Spinal cord (tissue), 10 donors: ENCODE data around the gene MYOT. TPM values are rescaled to one million over a fixed set of nuclear protein-coding genes. Genes with fewer than 3 reads are reported as not detected.
A peak's percentile ranks its signal among the peaks of the same experiment; 100 is the strongest.
"Not testable (repeated sequence)": the region's sequence is repeated elsewhere in the genome, so short reads cannot be mapped to it uniquely, and the experiment has no call there.

Experiments used
- DNase-seq, 6 donors: peaks; one replicate each; pipeline versions ENCODE4 v3.0.0 to v3.0.0-alpha.2; 2013 to 2015; ENCODE audit warnings: low spot score in 6 of 6, low read depth in 4 of 6
- H3K27ac ChIP-seq: one replicate; pipeline ENCODE4 v1.5.1; 2013; ENCODE audit warnings: low read depth, low read length, control low read depth
- H3K27me3 ChIP-seq: one replicate; pipeline ENCODE4 v1.6.1; 2013; ENCODE audit warnings: low read length; ENCODE audit not compliant: control insufficient read depth, insufficient read depth
- H3K36me3 ChIP-seq: one replicate; pipeline ENCODE4 v1.6.1; 2013; ENCODE audit warnings: low read length; ENCODE audit not compliant: control insufficient read depth, insufficient read depth
- H3K4me1 ChIP-seq: one replicate; pipeline ENCODE4 v1.6.1; 2013; ENCODE audit warnings: low read length; ENCODE audit not compliant: control insufficient read depth, insufficient read depth
- H3K4me3 ChIP-seq: one replicate; pipeline ENCODE4 v1.5.1; 2013; ENCODE audit warnings: low read depth, low read length, control low read depth
- H3K9me3 ChIP-seq: one replicate; pipeline ENCODE4 v1.6.1; 2013; ENCODE audit warnings: low read length; ENCODE audit not compliant: control insufficient read depth, insufficient read depth
- WGBS: methylation state at CpG from one replicate; pipeline ENCODE4 v1.1.5; 2013; ENCODE audit warnings: missing lambda C conversion rate; ENCODE audit not compliant: insufficient coverage; 5-methylcytosine and 5-hydroxymethylcytosine counted together
- polyA plus RNA-seq, 2 donors: library from polyadenylated mRNA; unstranded; fragments of 120-200 nt; gene quantifications; one replicate each; pipeline ENCODE4 v1.2.1, GENCODE V29; 2013; ENCODE audit not compliant: insufficient read length in 2 of 2
- total RNA-seq, 2 donors: library from RNA; depleted of rRNA in 1 of 2; stranded (reverse); fragments of 120-200 nt in 1 of 2; fragments of >200 nt in 1 of 2; gene quantifications; one replicate each; pipeline versions ENCODE4 v1.2.3 to v1.2.4, GENCODE V29; 2013 to 2014
- donor health status: healthy.

MYOT gene
- total and polyA plus RNA-seq, 4 donors = 3.0 to 8.3 (median 5.9) TPM

GRCh38 chr5:137845472-137845871 is 22.2 kb upstream of the MYOT start:
- DNase-seq = no peak
- H3K27me3 ChIP-seq = no peaks in the 10 kb centered on the region
- H3K27ac ChIP-seq = no peak overlapping the region

GRCh38 chr5:137847687-137848086 is 20.0 kb upstream of the MYOT start:
- DNase-seq = peak in 1 of 6 donors; percentile 16

More at GRCh38 chr5:137845472-137845871, 22.2 kb upstream of the MYOT start:
- H3K9me3 ChIP-seq = no peaks in the 10 kb centered on the region
- H3K36me3 ChIP-seq = no peaks in the 10 kb centered on the region
- no peaks in the 10 kb centered on the region for H3K4me1 ChIP-seq
- H3K4me3 ChIP-seq = no peak overlapping the region

DNA sequence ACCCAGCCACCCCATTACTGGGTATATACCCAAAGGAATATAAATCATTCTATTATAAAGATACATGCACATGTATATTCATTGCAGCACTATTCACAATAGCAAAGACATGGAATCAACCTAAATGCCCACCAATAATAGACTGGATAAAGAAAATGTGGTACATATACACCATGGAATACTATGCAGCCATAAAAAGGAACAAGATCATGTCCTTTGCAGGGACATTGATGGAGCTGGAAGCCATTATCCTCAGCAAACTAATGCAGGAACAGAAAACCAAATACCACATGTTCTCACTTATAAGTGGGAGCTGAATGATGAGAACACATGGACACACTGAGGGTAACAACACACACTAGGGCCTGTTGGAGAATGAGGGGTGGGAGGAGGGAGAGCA is 14.5 kb upstream of the MYOT start:
- H3K36me3 ChIP-seq, H3K27ac ChIP-seq, H3K9me3 ChIP-seq, H3K27me3 ChIP-seq, H3K4me3 ChIP-seq, DNase-seq, H3K4me1 ChIP-seq: not testable (repeated sequence)

More at GRCh38 chr5:137847687-137848086, 20.0 kb upstream of the MYOT start:
- Histone ChIP-seq H3K9me3 (no peaks in the 10 kb centered on the region), H3K4me1 (no peaks in the 10 kb centered on the region), H3K27me3 (no peaks in the 10 kb centered on the region), H3K27ac (no peak overlapping the region), H3K36me3 (no peaks in the 10 kb centered on the region), H3K4me3 (no peak overlapping the region)
- 93% methylated on average over 4 of the region's 6 CpGs for WGBS

DNA sequence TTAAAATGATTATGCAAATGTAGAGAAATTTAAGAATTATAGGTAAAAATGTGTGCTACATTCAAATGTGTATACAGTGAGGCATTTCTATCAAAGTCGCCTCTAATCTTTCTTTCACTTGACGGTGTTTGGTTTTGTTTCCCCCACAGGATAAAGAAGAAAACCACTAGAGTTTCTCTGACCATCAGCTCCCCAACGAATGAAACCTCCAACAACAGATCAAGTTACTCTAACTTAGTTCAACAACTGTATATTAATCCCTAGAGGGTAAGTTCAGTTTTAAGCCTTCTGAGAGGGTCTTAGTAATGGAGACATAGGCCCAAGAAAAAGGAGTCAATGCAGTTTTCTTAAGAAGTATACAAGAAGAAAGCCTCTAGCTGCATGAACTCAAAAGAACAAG is 11.5 kb upstream of the MYOT start:
- H3K27me3 ChIP-seq = no peaks in the 10 kb centered on the region
- no peak overlapping the region for H3K4me3 ChIP-seq
- no peaks in the 10 kb centered on the region for H3K9me3 ChIP-seq
- no peaks in the 10 kb centered on the region for H3K4me1 ChIP-seq
- no peak overlapping the region for H3K27ac ChIP-seq
- no peaks in the 10 kb centered on the region for H3K36me3 ChIP-seq
- WGBS = no CpG with 5 or more reads among the region's 3 CpGs
- DNase-seq = no peak

DNA sequence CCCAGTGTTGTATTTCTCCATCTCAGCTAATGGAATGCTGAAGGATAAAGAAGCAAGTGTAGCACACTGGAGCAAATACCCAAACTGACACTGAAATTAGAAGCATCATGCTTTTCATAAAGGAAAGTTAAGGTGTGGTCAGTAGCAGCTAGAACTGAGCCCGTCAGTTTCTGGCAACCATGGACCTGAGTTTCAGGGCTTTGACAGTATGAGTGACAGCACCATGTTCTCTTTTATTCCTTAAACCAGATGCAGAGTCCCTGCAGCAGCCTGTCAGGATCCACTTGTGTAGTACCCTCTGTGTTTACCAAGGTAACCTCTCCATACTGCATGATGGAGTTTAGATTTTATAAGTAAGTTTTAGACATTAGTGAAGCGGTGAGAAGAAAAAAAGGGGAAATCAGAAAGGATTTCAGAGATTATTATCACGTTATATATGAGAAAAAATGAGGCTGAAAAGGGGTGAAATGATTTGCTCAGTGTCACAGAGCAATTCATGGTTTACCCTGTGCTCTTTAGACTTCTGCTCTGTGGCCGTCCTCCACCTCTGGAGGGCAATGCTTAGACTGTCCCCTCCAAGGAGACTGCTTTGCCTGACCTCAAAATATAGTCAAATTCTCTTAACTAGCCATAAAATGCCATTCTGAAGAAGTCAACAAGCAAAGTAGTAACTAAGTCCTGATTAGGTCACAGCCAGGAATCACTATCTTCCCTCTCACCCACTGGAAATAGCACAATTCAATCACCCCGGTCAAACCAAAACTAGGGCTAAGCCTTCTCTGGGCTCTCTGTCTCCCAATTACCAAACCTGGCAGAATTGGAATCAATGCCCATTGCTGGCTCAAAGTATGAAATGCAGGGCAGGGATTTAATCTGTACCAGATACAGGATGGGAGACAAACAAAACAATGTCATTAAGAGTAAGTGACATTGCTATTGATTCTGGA is 10.5 kb upstream of the MYOT start:
- H3K27ac ChIP-seq = no peak overlapping the region
- no peak overlapping the region for H3K4me3 ChIP-seq
- H3K36me3 ChIP-seq = no peaks in the 10 kb centered on the region
- no peak for DNase-seq
- H3K9me3 ChIP-seq = no peaks in the 10 kb centered on the region
- WGBS = 95% methylated on average over 4 of the region's 5 CpGs
- H3K27me3 ChIP-seq = no peaks in the 10 kb centered on the region
- no peaks in the 10 kb centered on the region for H3K4me1 ChIP-seq

DNA sequence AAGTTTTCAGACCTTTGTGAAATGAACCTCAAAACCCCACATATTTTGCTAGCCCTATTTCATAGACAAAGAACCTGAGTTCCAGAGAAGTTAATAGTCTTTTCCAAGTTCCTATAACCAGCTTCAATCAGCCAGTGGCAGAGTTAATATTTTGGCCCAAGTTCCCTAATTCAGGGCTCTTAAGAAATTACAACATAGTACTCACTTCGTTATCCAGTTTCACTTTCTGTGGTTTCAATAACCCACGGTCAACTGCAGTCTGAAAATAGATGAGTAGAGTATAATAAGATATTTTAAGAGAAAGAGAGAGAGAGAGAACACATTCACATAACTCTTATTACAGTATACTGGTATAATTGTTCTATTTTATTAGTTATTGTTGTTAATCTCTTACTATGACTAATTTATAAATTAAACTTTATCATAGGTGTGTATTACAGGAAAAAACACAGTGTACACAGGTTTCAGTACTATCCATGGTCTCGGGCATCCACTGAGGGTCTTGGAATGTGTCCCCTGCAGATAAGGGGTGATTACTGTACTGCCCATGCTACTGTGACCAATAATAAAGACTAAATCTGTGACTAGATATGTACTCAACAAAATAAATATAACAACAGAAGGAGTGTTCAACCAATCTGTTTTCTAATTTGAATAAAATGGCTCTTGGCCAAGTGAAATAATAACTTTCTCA is 9.3 kb upstream of the MYOT start:
- Histone ChIP-seq H3K27ac (no peak overlapping the region), H3K27me3 (no peaks in the 10 kb centered on the region), H3K9me3 (no peaks in the 10 kb centered on the region), H3K36me3 (no peaks in the 10 kb centered on the region), H3K4me3 (no peak overlapping the region), H3K4me1 (no peaks in the 10 kb centered on the region)
- no peak for DNase-seq
- no CpG with 5 or more reads among the region's 3 CpGs for WGBS

- H3K36me3 ChIP-seq = no peaks in the 10 kb centered on the region
- no peak overlapping the region for H3K27ac ChIP-seq
- no peak overlapping the region for H3K4me3 ChIP-seq
Measured at GRCh38 chr5:137858954-137859353, 8.7 kb upstream of the MYOT start.

DNA sequence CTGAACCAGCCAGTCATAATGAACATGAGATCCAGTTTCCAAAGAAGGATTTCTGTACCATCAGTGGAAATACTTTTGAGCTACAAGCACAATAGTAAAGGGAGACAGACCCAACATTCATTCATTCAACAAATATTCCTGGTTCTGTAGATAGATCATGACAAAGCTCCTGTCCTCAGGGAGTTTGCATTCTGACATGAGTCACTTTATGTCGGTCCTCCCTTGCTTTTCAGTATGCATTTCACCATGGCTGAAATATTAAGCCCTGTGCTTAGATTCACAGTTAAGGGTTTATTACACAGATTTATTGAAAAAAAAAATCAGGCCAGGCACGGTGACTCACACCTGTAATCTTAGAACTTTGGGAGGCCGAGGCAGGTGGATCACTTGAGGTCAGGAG is 5.4 kb upstream of the MYOT start:
- no peaks in the 10 kb centered on the region for H3K4me1 ChIP-seq
- no peaks in the 10 kb centered on the region for H3K36me3 ChIP-seq
- H3K27me3 ChIP-seq = no peaks in the 10 kb centered on the region
- no peak for DNase-seq
- no CpG with 5 or more reads among the region's 3 CpGs for WGBS
- H3K27ac ChIP-seq = no peak overlapping the region
- H3K9me3 ChIP-seq = no peaks in the 10 kb centered on the region
- no peak overlapping the region for H3K4me3 ChIP-seq

More at GRCh38 chr5:137858954-137859353, 8.7 kb upstream of the MYOT start:
- Histone ChIP-seq H3K4me1 (no peaks in the 10 kb centered on the region), H3K9me3 (no peaks in the 10 kb centered on the region), H3K27me3 (no peaks in the 10 kb centered on the region)
- 88% methylated on average over 2 of the region's 5 CpGs for WGBS
- DNase-seq = no peak

DNA sequence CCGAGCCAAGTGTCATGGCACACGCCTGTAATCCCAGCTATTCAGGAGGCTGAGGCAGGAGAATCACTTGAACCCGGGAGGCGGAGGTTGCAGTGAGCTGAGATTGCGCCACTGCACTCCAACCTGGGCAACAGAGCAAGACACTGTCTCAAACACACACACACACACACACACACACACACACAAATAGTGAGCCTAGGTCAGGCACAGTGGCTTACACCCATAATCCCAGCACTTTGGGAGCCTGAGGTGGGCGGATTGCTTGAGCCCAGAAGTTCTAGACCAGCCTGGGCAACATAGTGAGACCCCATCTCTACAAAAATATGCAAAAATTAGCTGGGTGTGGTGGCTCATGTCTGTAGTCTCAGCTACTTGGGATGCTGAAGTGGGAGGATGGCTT is 4.0 kb upstream of the MYOT start:
- H3K4me1 ChIP-seq, H3K27me3 ChIP-seq, H3K4me3 ChIP-seq, H3K27ac ChIP-seq, DNase-seq, H3K9me3 ChIP-seq, H3K36me3 ChIP-seq: not testable (repeated sequence)
- 93% methylated on average over 2 of the region's 6 CpGs for WGBS
